GM12874 (cell line): ENCODE data around the gene UROC1.

ENCODE experiments used
- CTCF ChIP-seq: IDR thresholded peaks from 2 replicates; pipeline ENCODE4 v1.5.1; 2011; ENCODE audit warnings: low read depth, mild to moderate bottlenecking, control low read depth, low read length, moderate library complexity; ENCODE audit not compliant: insufficient read depth

The UROC1 gene

DNA sequence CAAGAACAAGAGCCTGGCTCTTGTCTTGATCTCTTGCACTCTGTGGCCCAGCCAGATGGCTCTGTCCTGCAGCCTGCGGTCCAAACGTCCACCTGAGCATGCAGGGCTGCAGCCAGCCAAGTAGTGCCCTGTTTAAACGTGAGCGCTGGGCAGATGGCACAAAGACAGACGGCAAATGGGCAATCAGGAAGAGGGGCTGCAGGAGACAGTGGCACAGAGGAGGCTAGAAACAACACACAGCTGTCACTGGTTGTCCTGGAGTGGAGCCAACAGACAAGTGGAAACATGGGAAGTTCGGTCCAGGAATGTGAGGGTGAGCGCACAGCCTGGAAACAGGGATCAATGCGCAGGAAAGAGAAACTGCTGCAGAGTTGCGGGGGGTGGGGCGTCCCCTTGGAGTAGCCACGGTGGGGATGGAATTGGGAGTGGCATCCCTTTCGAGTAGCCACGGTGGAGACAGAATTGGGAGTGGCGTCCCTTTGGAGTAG, 31.2 kb downstream of the UROC1 start:
- no peak for TF ChIP-seq CTCF

DNA sequence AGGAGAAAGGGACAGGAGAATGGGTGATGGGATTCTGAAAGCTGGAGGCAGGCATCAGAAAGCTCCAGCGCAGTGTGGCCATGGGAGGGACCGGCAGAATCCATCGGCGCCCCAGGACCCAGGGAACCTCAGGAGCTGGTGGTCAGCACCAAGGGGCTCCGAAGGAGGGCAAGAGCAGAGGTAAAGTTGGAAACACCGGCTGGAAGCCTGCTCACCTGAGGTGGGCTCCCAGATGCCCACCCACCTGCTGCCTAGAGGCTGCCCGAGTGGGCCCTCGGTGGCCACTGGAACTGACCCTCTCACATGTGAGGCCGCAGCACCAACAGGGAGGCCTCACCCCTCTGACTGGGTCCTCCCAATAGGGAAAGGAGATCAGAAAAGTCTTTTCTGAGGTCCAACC, 31.6 kb downstream of the UROC1 start:
- no peak for TF ChIP-seq CTCF

DNA sequence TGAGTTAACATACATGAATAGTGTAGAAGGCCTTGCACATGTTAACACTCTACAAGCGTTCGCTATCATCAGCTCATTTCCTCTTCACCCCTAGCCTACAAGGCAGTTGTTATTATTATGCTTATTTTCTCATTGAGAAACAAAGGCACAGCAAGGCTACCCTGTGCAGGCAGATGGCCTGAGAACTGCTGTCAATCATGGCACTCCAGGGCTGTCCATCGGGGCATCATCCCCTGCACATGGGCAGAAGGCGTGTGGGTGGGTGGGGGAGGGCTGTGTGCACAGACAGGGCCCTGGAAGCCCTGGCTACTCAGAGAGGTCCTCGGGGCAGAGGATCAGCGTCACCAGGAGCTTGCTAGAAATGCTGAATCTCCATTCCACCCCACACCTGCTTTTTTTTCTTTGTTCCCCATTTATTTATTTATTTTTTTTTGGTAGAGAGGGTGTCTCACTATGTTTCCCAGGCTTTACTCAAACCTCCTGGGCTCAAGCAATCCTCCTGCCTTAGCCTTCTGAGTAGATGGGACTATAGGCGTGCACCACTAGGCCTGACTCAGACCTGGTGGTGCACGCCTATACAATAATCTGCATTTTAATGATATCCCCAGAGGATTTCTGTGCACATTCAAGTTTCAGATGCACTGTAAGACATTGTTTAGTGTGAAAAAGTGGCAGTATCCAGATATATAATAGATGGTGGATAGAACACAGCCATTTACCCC, 32.2 kb downstream of the UROC1 start:
- no peak for TF ChIP-seq CTCF

DNA sequence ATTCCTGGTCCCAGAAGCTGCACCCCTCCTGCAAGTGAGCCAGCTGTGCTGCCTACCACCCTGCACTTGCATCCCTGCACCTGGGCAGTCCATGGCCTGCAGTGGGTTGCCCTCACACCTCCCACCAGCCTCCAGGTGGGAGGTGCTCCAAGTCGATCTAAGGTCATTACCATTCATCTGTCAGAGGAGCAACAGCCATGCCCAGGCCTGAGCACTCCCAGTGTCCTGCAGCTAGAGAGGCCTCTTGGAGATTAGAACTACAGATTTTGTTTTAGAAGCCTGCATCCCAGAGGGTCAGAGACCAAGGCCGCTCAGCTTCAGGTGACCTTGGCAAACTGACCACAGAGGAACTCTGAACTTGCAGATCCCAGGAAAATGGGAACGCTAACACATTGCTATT, 32.9 kb downstream of the UROC1 start:
- TF ChIP-seq CTCF = no peak

DNA sequence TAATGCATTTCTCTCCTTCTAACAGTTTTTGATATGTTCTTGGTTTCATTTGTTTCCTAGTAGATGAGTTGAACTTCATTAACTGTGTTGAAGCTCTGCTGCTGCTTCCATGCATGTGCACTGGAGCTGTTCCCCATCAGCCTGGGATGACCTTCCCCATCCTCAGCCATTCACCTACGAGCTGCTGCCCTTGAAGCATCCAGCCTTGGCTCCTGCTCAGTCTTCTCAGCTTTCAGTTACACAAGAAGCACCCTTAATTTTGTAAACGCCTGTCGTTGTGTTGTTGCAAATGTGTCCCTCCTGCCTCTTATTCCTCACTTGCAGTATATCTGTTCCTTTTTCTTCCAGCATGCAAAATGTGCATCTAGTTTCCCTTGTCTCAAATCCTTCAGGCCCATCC, 33.4 kb downstream of the UROC1 start:
- TF ChIP-seq CTCF = no peak

- no peak for TF ChIP-seq CTCF
Measured at GRCh38 chr3:126483321-126483761, 34.2 kb downstream of the UROC1 start.

- no peak for TF ChIP-seq CTCF
Measured at GRCh38 chr3:126482503-126483255, 34.9 kb downstream of the UROC1 start.
